Esophagus (tissue), 2 donors: ENCODE results near the gene FNIP2. TPM values are rescaled to one million over a fixed set of nuclear protein-coding genes. Genes with fewer than 3 reads are reported as not detected.

Experiments
- H3K27ac ChIP-seq, 2 donors: one replicate each; pipeline ENCODE4 v1.5.1; 2013; ENCODE audit warnings: low read depth in 2 of 2, mild to moderate bottlenecking in 2 of 2, inconsistent platforms in 1 of 2, low read length in 1 of 2, moderate library complexity in 1 of 2
- H3K27me3 ChIP-seq, 2 donors: one replicate each; pipeline ENCODE4 v1.6.1; 2013; ENCODE audit warnings: low read length in 2 of 2, control low read depth in 1 of 2, mild to moderate bottlenecking in 1 of 2; ENCODE audit not compliant: insufficient read depth in 2 of 2, control insufficient read depth in 1 of 2
- H3K36me3 ChIP-seq, 2 donors: one replicate each; pipeline ENCODE4 v1.6.1; 2013; ENCODE audit warnings: low read length in 1 of 2; ENCODE audit not compliant: control insufficient read depth in 2 of 2, insufficient read depth in 2 of 2
- H3K4me1 ChIP-seq, 2 donors: one replicate each; pipeline ENCODE4 v1.6.1; 2013; ENCODE audit warnings: low read length in 1 of 2; ENCODE audit not compliant: control insufficient read depth in 2 of 2, insufficient read depth in 2 of 2
- H3K4me3 ChIP-seq, 2 donors: one replicate each; pipeline ENCODE4 v1.5.1; 2013; ENCODE audit warnings: low read length in 2 of 2, mild to moderate bottlenecking in 2 of 2, low read depth in 1 of 2, moderate library complexity in 1 of 2
- H3K9me3 ChIP-seq, 2 donors: one replicate each; pipeline ENCODE4 v1.6.1; 2013; ENCODE audit warnings: mild to moderate bottlenecking in 2 of 2, low read depth in 1 of 2, low read length in 1 of 2, moderate library complexity in 1 of 2; ENCODE audit not compliant: control insufficient read depth in 2 of 2, insufficient read depth in 1 of 2
- WGBS, 2 donors: extraction: QIAGEN DNeasy Blood & Tissue Kit; methylation state at CpG; one replicate each; pipeline ENCODE4 v1.1.7; 2013; 5-methylcytosine and 5-hydroxymethylcytosine counted together
- polyA plus RNA-seq, 2 donors: library from polyadenylated mRNA; stranded (reverse); fragments of 200-250 nt; gene quantifications; one replicate each; pipeline ENCODE4 v1.2.3, GENCODE V29; 2013
- donor health status: healthy with polysubstance abuse.
- donor health status: Bipolar disorder and iron deficiency.

FNIP2 gene
- polyA plus RNA-seq, 2 donors = 2.0 to 2.9 TPM

DNA sequence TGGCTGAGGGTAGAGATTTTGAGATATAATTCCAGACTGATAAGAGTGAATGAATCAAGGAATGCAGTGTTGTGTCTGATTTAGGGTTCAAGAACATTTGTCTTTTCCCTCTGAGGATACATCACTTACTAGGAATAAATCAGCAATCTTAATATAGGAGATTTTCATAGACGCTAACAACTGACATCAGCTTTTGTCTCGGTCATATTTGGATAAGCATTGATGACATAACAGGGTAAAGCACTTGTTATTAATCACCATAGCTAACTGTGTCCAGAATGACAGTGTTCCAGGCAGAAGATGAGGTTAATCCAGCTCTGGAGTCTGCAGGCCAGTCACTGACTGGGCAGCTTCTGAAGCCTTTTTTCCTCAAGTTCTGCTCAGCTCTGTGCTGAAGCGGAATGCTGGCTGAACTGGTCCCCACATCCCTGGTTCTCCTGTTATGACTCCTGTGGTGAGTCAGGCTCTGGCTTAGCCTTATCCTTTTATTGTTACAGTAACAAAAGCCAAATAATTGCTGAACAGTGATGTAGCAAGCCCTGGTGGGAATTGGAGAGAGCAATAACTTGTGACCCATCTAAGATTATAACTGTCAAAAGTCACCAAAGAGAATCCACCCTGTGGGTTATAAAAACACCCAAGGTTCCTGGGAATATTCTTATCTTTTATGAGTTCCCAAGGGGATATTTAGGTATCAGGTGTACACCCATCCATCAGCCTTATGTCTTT is 41.8 kb downstream of the FNIP2 start:
- Histone ChIP-seq H3K36me3 (no peaks in the 10 kb centered on the region), H3K27me3 (no peaks in the 10 kb centered on the region), H3K4me1 (peaks cover 0 to 2% of the 10 kb centered on the region in 2 donors), H3K4me3 (no peak overlapping the region), H3K9me3 (peaks cover 0 to 2% of the 10 kb centered on the region in 2 donors), H3K27ac (peak overlapping the region; percentile 41 to 67)
- 19 to 27% methylated on average over 3 of the region's 3 CpGs for WGBS, 2 donors

- Histone ChIP-seq H3K27me3 (no peaks in the 10 kb centered on the region), H3K4me3 (no peak overlapping the region), H3K27ac (peak overlapping the region in 1 of 2 donors; percentile 41), H3K9me3 (peaks cover 0 to 2% of the 10 kb centered on the region in 2 donors), H3K36me3 (no peaks in the 10 kb centered on the region), H3K4me1 (peaks cover 0 to 2% of the 10 kb centered on the region in 2 donors)
Observed at GRCh38 chr4:158811216-158811540, 42.4 kb downstream of the FNIP2 start.

DNA sequence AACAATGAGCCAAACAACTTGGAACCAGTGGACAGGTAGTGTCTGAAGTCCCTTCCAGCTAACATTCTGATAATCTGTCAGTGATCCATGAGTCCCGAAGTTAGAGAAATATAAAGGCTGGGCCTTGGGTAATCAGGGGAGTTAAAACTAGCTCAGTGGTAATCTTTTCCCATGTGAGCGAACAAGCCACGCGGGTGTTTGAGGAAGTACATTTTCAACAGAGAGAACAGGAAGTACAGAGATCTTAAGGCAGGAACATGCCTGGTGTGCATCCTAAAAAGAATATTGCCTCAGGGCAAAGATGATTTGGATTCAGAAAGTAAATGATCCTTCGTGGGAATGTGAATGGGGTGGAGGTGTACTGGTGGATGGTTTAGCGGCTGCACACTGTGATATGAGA is 42.9 kb downstream of the FNIP2 start:
- H3K4me3 ChIP-seq = no peak overlapping the region
- H3K4me1 ChIP-seq = peaks cover 0 to 2% of the 10 kb centered on the region in 2 donors
- no peaks in the 10 kb centered on the region for H3K36me3 ChIP-seq
- H3K9me3 ChIP-seq = peaks cover 0 to 2% of the 10 kb centered on the region in 2 donors
- 37 to 43% methylated on average over 6 of the region's 6 CpGs for WGBS, 2 donors
- H3K27me3 ChIP-seq = no peaks in the 10 kb centered on the region
- no peak overlapping the region for H3K27ac ChIP-seq

DNA sequence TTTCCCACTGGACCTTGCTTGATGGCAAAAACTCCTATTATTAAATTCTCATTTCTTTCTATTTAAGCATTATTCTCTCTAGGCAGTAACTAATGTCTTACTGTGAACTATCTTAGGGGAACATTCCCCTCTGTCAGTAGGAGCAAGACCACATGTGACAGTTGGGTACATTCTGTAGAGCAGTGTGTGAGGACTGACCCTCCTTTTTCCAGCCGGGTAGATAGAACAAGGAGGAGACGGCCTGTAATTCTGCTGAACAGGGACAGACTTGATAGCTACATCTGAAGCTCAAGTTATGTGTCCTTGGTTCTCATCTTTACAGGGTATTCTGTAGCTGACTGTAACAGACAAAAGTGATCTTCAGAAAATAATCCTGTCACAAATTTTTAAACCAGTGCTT is 43.3 kb downstream of the FNIP2 start:
- peaks cover 0 to 2% of the 10 kb centered on the region in 2 donors for H3K4me1 ChIP-seq
- H3K27ac ChIP-seq = no peak overlapping the region
- no peaks in the 10 kb centered on the region for H3K27me3 ChIP-seq
- peaks cover 0 to 2% of the 10 kb centered on the region in 2 donors for H3K9me3 ChIP-seq
- H3K4me3 ChIP-seq = no peak overlapping the region
- WGBS, 2 donors = 92 to 96% methylated on average over 2 of the region's 2 CpGs
- no peaks in the 10 kb centered on the region for H3K36me3 ChIP-seq

DNA sequence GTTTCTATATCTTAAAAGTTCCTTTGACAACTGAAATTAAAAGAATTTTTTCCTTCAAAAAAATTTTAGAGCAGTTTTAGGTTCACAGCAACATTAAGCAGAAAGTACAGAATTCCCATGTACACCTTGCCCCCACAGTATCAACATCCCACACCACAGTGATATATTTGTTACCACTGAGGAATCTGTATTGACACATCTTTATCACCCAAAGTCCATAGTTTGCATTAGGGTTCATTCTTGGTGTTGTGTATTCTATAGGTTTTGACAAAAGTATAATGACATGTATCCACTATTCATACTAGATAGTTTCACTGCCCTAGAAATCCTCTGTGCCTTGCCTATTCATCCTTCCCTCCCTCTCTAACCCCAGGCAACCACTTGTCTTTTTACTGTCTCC is 43.7 kb downstream of the FNIP2 start:
- H3K4me1 ChIP-seq = peaks cover 0 to 2% of the 10 kb centered on the region in 2 donors
- H3K9me3 ChIP-seq = peaks cover 0 to 2% of the 10 kb centered on the region in 2 donors
- H3K27me3 ChIP-seq = no peaks in the 10 kb centered on the region
- no peak overlapping the region for H3K27ac ChIP-seq
- no peaks in the 10 kb centered on the region for H3K36me3 ChIP-seq
- no peak overlapping the region for H3K4me3 ChIP-seq

DNA sequence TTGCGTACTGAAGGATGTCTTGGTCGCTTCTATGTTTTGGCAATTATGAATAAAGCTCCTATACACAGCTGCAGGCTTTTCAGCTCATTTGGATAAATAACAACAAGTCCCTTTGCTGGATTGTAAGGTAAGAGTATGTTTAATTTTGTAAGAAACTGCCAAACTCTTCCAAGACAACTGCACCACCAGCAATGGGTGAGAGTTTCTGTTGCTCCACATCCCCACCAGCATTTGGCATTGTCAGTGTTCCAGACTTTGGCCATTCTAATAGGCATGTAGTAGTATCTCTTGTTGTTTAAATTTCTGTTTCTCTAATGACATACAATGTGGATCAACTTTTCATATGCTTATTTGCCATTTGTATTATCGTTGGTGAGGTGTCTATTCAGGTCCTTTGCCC is 44.3 kb downstream of the FNIP2 start:
- no peaks in the 10 kb centered on the region for H3K36me3 ChIP-seq
- H3K27ac ChIP-seq = no peak overlapping the region
- H3K4me3 ChIP-seq = no peak overlapping the region
- H3K9me3 ChIP-seq = peaks cover 0 to 2% of the 10 kb centered on the region in 2 donors
- peaks cover 0 to 2% of the 10 kb centered on the region in 2 donors for H3K4me1 ChIP-seq
- H3K27me3 ChIP-seq = no peaks in the 10 kb centered on the region
- 97 to 98% methylated on average over 3 of the region's 3 CpGs for WGBS, 2 donors

- Histone ChIP-seq H3K4me1 (peaks cover 0 to 2% of the 10 kb centered on the region in 2 donors), H3K27ac (no peak overlapping the region), H3K27me3 (no peaks in the 10 kb centered on the region), H3K36me3 (no peaks in the 10 kb centered on the region), H3K9me3 (peaks cover 0 to 2% of the 10 kb centered on the region in 2 donors), H3K4me3 (no peak overlapping the region)
- 63 to 77% methylated on average over 3 of the region's 3 CpGs for WGBS, 2 donors
Observed at GRCh38 chr4:158814207-158814606, 45.4 kb downstream of the FNIP2 start.

- no peak overlapping the region for H3K27ac ChIP-seq
- no peaks in the 10 kb centered on the region for H3K27me3 ChIP-seq
- peaks cover 0 to 2% of the 10 kb centered on the region in 2 donors for H3K9me3 ChIP-seq
- no peak overlapping the region for H3K4me3 ChIP-seq
- 86 to 93% methylated on average over 3 of the region's 3 CpGs for WGBS, 2 donors
- no peaks in the 10 kb centered on the region for H3K36me3 ChIP-seq
- peaks cover 0 to 2% of the 10 kb centered on the region in 2 donors for H3K4me1 ChIP-seq
Observed at GRCh38 chr4:158814636-158815330, 46.0 kb downstream of the FNIP2 start.

- Histone ChIP-seq H3K27ac (no peak overlapping the region), H3K9me3 (peaks cover 0 to 2% of the 10 kb centered on the region in 2 donors), H3K36me3 (no peaks in the 10 kb centered on the region), H3K4me1 (no peaks in the 10 kb centered on the region), H3K27me3 (no peaks in the 10 kb centered on the region), H3K4me3 (no peak overlapping the region)
- WGBS, 2 donors = 89 to 94% methylated on average over 1 of the region's 1 CpG
Observed at GRCh38 chr4:158816955-158817354, 48.1 kb downstream of the FNIP2 start.
